ENCODE data around the gene UTP11.

UTP11 gene

GRCh38 chr1:38071312-38072256 is 59.0 kb downstream of the UTP11 start:
- DNase-seq (ENCODE audit: low read depth) = no peak

GRCh38 chr1:38072858-38073257 is 60.3 kb downstream of the UTP11 start:
- DNase-seq (ENCODE audit: low read depth) = no peak

GRCh38 chr1:38073534-38074301 is 61.2 kb downstream of the UTP11 start:
- no peak for DNase-seq (ENCODE audit: low read depth)

GRCh38 chr1:38074302-38074677 is 61.8 kb downstream of the UTP11 start:
- no peak for DNase-seq (ENCODE audit: low read depth)

Data from stimulated activated CD8-positive, alpha-beta memory T cell treated with anti-CD3 and anti-CD28 coated beads, Interleukin-4, amount 100 ng/mL, for 24 hours (primary cell).